Measurements from ENCODE around the gene TREM1. TPM values are rescaled to one million over a fixed set of nuclear protein-coding genes. Genes with fewer than 3 reads are reported as not detected.

The TREM1 gene
- total RNA-seq, 1 experiment from 2014 or later, result not detected

- intact Hi-C loops (cut with micrococcal nuclease; ENCODE audit: unreplicated experiment), result no loop called here
- H3K4me3 ChIP-seq, result no peak overlapping the region
- ChIA-PET POLR2A (ENCODE audit: unreplicated experiment) (no interaction called here), CTCF (interaction anchor here (0.7 kb wide), 1 partner anchor 39 kb away, joined by 3 read pairs; no protein-coding TSS in a partner anchor)
- DNase-seq, result no peak
- peak; percentile 80; the same call in 1 of the 2 replicates for TF ChIP-seq EZH2 (IDR thresholded peaks at IDR 0.05; ENCODE audit: low read depth)
- TF ChIP-seq CTCF (conservative IDR thresholded peaks at IDR 0.05), result no peak
- no peaks in the 10 kb centered on the region for H3K79me2 ChIP-seq (ENCODE audit: low read depth)
- no peak overlapping the region for H3K27ac ChIP-seq
- no peaks in the 10 kb centered on the region for H3K36me3 ChIP-seq (ENCODE audit: low read depth)
- H3K27me3 ChIP-seq (ENCODE audit: insufficient read depth, low read depth), result peaks cover 67% of the 10 kb centered on the region
- no peak overlapping the region for H3K4me2 ChIP-seq
- no peaks in the 10 kb centered on the region for H4K20me1 ChIP-seq (ENCODE audit: insufficient read depth)
- BruUV-seq (replicated peaks), result no TSS peak
- H3K9me2 ChIP-seq (ENCODE audit: insufficient read depth), result no peaks in the 10 kb centered on the region
- no peaks in the 10 kb centered on the region for H3K4me1 ChIP-seq (replicated peaks; ENCODE audit: insufficient read depth)
- no peak overlapping the region for H2AFZ ChIP-seq
- H3K9me3 ChIP-seq (ENCODE audit: insufficient read depth, low read depth), result no peaks in the 10 kb centered on the region
- H3F3A ChIP-seq (ENCODE audit: insufficient read depth, low read depth), result no peaks in the 10 kb centered on the region
These were observed 46.9 kb downstream of the TREM1 start for GRCh38 chr6:41239467-41240159.

- H3K9me2 ChIP-seq (ENCODE audit: insufficient read depth), result no peaks in the 10 kb centered on the region
- H3K27me3 ChIP-seq (ENCODE audit: insufficient read depth, low read depth), result peaks cover 60% of the 10 kb centered on the region
- TF ChIP-seq EZH2 (IDR thresholded peaks at IDR 0.05; ENCODE audit: low read depth), result no peak
- no peak for TF ChIP-seq CTCF (conservative IDR thresholded peaks at IDR 0.05)
- ChIA-PET CTCF (no interaction called here), POLR2A (ENCODE audit: unreplicated experiment) (no interaction called here)
- no peaks in the 10 kb centered on the region for H3K79me2 ChIP-seq (ENCODE audit: low read depth)
- no peak overlapping the region for H3K4me2 ChIP-seq
- H4K20me1 ChIP-seq (ENCODE audit: insufficient read depth), result no peaks in the 10 kb centered on the region
- no peak overlapping the region for H2AFZ ChIP-seq
- no TSS peak for BruUV-seq (replicated peaks)
- no peaks in the 10 kb centered on the region for H3K36me3 ChIP-seq (ENCODE audit: low read depth)
- no peak overlapping the region for H3K4me3 ChIP-seq
- no peaks in the 10 kb centered on the region for H3K4me1 ChIP-seq (replicated peaks; ENCODE audit: insufficient read depth)
- no peaks in the 10 kb centered on the region for H3K9me3 ChIP-seq (ENCODE audit: insufficient read depth, low read depth)
- DNase-seq, result no peak
- intact Hi-C loops (cut with micrococcal nuclease; ENCODE audit: unreplicated experiment), result no loop called here
- no peaks in the 10 kb centered on the region for H3F3A ChIP-seq (ENCODE audit: insufficient read depth, low read depth)
- H3K27ac ChIP-seq, result no peak overlapping the region
These were observed 49.4 kb downstream of the TREM1 start for GRCh38 chr6:41237128-41237527.

DNA sequence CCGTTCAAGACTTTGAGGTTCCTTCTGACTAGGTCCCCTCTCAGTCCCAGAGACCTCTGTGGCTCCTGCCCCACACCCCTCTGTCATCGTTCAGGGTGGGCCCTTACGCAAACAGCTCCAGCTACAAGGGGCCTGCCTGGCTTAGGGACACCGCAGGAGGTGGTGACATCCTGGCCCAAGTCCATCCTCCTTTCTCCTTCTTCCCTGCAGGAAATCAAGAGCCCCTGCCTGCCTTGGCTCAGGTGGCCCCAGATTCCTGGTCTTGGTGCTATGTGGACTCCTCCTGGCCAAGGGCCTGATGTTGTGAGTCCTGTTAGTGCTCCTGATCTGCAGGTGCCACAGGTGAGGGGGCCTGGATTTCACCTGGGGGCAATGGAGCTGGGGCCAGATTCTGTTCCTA, 50.2 kb downstream of the TREM1 start:
- no peak overlapping the region for H3K4me2 ChIP-seq
- no TSS peak for BruUV-seq (replicated peaks)
- TF ChIP-seq EZH2 (IDR thresholded peaks at IDR 0.05; ENCODE audit: low read depth), result no peak
- no peak for TF ChIP-seq CTCF (conservative IDR thresholded peaks at IDR 0.05)
- POLR2A ChIA-PET (ENCODE audit: unreplicated experiment), result no interaction called here
- no peak overlapping the region for H2AFZ ChIP-seq
- H3K9me2 ChIP-seq (ENCODE audit: insufficient read depth), result no peaks in the 10 kb centered on the region
- H3F3A ChIP-seq (ENCODE audit: insufficient read depth, low read depth), result no peaks in the 10 kb centered on the region
- intact Hi-C loops (cut with micrococcal nuclease; ENCODE audit: unreplicated experiment), result no loop called here
- no peaks in the 10 kb centered on the region for H4K20me1 ChIP-seq (ENCODE audit: insufficient read depth)
- H3K4me1 ChIP-seq (replicated peaks; ENCODE audit: insufficient read depth), result no peaks in the 10 kb centered on the region
- H3K4me3 ChIP-seq, result no peak overlapping the region
- no peak overlapping the region for H3K27ac ChIP-seq
- H3K27me3 ChIP-seq (ENCODE audit: insufficient read depth, low read depth), result peaks cover 52% of the 10 kb centered on the region
- H3K9me3 ChIP-seq (ENCODE audit: insufficient read depth, low read depth), result no peaks in the 10 kb centered on the region
- no peaks in the 10 kb centered on the region for H3K36me3 ChIP-seq (ENCODE audit: low read depth)
- no peaks in the 10 kb centered on the region for H3K79me2 ChIP-seq (ENCODE audit: low read depth)
- CTCF ChIA-PET, result no interaction called here
- no peak for DNase-seq

Measured in PC-9 (cell line).